Measurements from ENCODE around the gene WDR82.

DNA sequence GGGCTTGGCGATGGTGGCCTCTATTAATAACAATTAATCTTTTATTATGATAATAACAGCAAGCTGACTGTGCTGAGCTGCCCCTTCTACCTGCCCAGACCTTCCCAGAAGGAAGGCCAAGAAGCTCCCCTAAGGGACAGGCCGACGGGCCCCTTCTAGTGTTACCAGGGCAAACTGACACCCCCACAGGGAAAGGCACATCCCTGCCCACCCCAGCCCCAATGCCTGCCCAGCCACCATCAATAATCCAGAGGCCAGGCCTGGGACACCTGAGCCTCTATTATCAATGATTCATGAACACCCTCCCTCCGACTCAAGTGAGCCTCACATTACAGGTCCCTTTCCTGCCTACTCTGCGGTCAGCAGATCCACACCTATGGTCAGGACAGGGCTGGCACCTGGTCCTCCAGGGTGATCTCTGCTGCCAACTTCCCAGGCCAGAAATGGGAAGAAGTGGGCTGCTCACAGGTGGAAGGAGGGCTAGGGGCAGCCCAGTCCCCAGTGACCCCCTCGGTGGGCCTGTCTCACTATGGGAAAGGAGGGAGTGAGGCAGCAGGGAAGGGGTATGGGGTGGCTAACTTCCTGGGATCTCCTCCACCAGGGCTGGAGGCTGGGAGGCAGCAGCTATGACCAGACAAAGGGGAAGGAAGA, 41.3 kb downstream of the WDR82 start:
- TF ChIP-seq EZH2 (IDR thresholded peaks at IDR 0.05; ENCODE audit: borderline replicate concordance, low read length) (no peak), CTCF (conservative IDR thresholded peaks at IDR 0.05 in 1 of 2, IDR thresholded peaks at IDR 0.05 in 1 of 2; ENCODE audit: extremely low read depth in 1 of 2, insufficient read depth in 1 of 2, low read depth in 1 of 2, low read length in 2 of 2) (no peak)

Measured in mammary epithelial cell (primary cell).